HG02938 (cell line): ENCODE data around the gene ELOF1.
A peak's percentile ranks its signal among the peaks of the same experiment; 100 is the strongest.
"Not testable (repeated sequence)": the region's sequence is repeated elsewhere in the genome, so short reads cannot be mapped to it uniquely, and the experiment has no call there.

Experiments used
- ATAC-seq: cut with Tn5 transposase; IDR thresholded peaks from one replicate; pipeline ENCODE4 v1.9.1; 2021; ENCODE audit warnings: mild to moderate bottlenecking, moderate library complexity; ENCODE audit not compliant: unreplicated experiment

The ELOF1 gene

GRCh38 chr19:11558881-11559828 lies at the start of gene ELOF1:
Gene ELOF1 (minus strand): TSS chr19:11559230. CDS start chr19:11554347, 4,883 bp downstream.
- peak; percentile 66 for ATAC-seq

- ATAC-seq, result no peak
These were observed 47.5 kb upstream of the ELOF1 start for GRCh38 chr19:11606484-11606883.

- ATAC-seq, result not testable (repeated sequence)
These were observed 40.7 kb upstream of the ELOF1 start for GRCh38 chr19:11599704-11600103.

GRCh38 chr19:11598746-11599145 lies 39.7 kb upstream of the ELOF1 start:
- ATAC-seq, result no peak

GRCh38 chr19:11598103-11598483 lies 39.1 kb upstream of the ELOF1 start:
- no peak for ATAC-seq

- peak; percentile 98 for ATAC-seq
These were observed 38.4 kb upstream of the ELOF1 start, which contains the start of gene ZNF627 for GRCh38 chr19:11597202-11598102. Gene ZNF627 (plus strand): TSS chr19:11597483. CDS start chr19:11597628, 145 bp downstream.

GRCh38 chr19:11596156-11596555 lies 37.1 kb upstream of the ELOF1 start:
- ATAC-seq, result no peak

GRCh38 chr19:11594084-11594483 lies 35.1 kb upstream of the ELOF1 start:
- no peak for ATAC-seq

GRCh38 chr19:11587975-11588631 lies 29.1 kb upstream of the ELOF1 start:
- ATAC-seq, result no peak

GRCh38 chr19:11587302-11587974 lies 28.4 kb upstream of the ELOF1 start:
- no peak for ATAC-seq

- no peak for ATAC-seq
These were observed 27.3 kb upstream of the ELOF1 start for GRCh38 chr19:11586331-11586730.

GRCh38 chr19:11581740-11582139 lies 22.7 kb upstream of the ELOF1 start:
- ATAC-seq, result peak; percentile 82

GRCh38 chr19:11580116-11580515 lies 21.1 kb upstream of the ELOF1 start:
- no peak for ATAC-seq

GRCh38 chr19:11578258-11579142 lies 19.5 kb upstream of the ELOF1 start:
- ATAC-seq, result no peak

- ATAC-seq, result no peak
These were observed 18.6 kb upstream of the ELOF1 start, which contains the start of gene ACP5 for GRCh38 chr19:11577451-11578257. Gene ACP5 (minus strand): TSS chr19:11577645. CDS start chr19:11577317, 328 bp downstream.

- ATAC-seq, result no peak
These were observed 17.2 kb upstream of the ELOF1 start for GRCh38 chr19:11576227-11576626.

GRCh38 chr19:11574689-11575088 lies 15.7 kb upstream of the ELOF1 start:
- no peak for ATAC-seq

- not testable (repeated sequence) for ATAC-seq
These were observed 14.7 kb upstream of the ELOF1 start for GRCh38 chr19:11573763-11574162.
